Hepatocyte (in vitro differentiated cells): ENCODE results near the gene DPF3. TPM values are rescaled to one million over a fixed set of nuclear protein-coding genes. Genes with fewer than 3 reads are reported as not detected.

Source experiments
- DNase-seq: peaks from one replicate; pipeline ENCODE4 v3.0.0-alpha.2; 2016; ENCODE audit warnings: low spot score
- H2AFZ ChIP-seq: fragments of 200-600 bp; sonication (generic); 2 replicates; pipeline ENCODE4 v1.6.0; 2016; ENCODE audit warnings: antibody characterized with exemption, mild to moderate bottlenecking
- H3K27ac ChIP-seq: fragments of 200-600 bp; sonication (generic); 2 replicates; pipeline ENCODE4 v1.5.1; 2016; ENCODE audit warnings: mild to moderate bottlenecking
- H3K27me3 ChIP-seq: fragments of 200-600 bp; sonication (generic); 2 replicates; pipeline ENCODE4 v1.6.1; 2016
- H3K36me3 ChIP-seq: fragments of 200-600 bp; sonication (generic); replicated peaks from 2 replicates; pipeline ENCODE4 v1.5.1; 2016; ENCODE audit warnings: low read depth; ENCODE audit not compliant: insufficient read depth
- H3K4me1 ChIP-seq: fragments of 200-600 bp; sonication (generic); 2 replicates; pipeline ENCODE4 v1.5.1; 2016; ENCODE audit warnings: mild to moderate bottlenecking, moderate library complexity; ENCODE audit not compliant: insufficient read depth
- H3K4me2 ChIP-seq: fragments of 200-600 bp; sonication (generic); 2 replicates; pipeline ENCODE4 v1.6.0; 2016
- H3K4me3 ChIP-seq: fragments of 200-600 bp; sonication (generic); 2 replicates; pipeline ENCODE4 v1.5.1; 2016; ENCODE audit warnings: mild to moderate bottlenecking
- H3K79me2 ChIP-seq: fragments of 200-600 bp; sonication (generic); 2 replicates; pipeline ENCODE4 v1.6.0; 2017; ENCODE audit warnings: mild to moderate bottlenecking
- H3K9me2 ChIP-seq: fragments of 200-600 bp; sonication (generic); replicated peaks from 2 replicates; pipeline ENCODE4 v1.6.0; 2017; ENCODE audit warnings: mild to moderate bottlenecking; ENCODE audit not compliant: insufficient read depth
- H3K9me3 ChIP-seq: fragments of 200-600 bp; sonication (generic); 2 replicates; pipeline ENCODE4 v1.5.1; 2016; ENCODE audit warnings: low read depth, mild to moderate bottlenecking
- H4K20me1 ChIP-seq: fragments of 200-600 bp; sonication (generic); 2 replicates; pipeline ENCODE4 v1.6.0; 2016; ENCODE audit warnings: mild to moderate bottlenecking; ENCODE audit not compliant: insufficient read depth, poor library complexity, severe bottlenecking
- CTCF ChIP-seq: fragments of 200-600 bp; sonication (generic); IDR thresholded peaks from 2 replicates; pipeline ENCODE4 v1.5.1; 2016; ENCODE audit warnings: antibody characterized with exemption, mild to moderate bottlenecking; ENCODE audit not compliant: poor library complexity
- EZH2 ChIP-seq: fragments of 200-600 bp; sonication (generic); IDR thresholded peaks from 2 replicates; pipeline ENCODE4 v1.6.1; 2016; ENCODE audit warnings: antibody characterized with exemption, mild to moderate bottlenecking, borderline replicate concordance
- EZH2phosphoT487 ChIP-seq: fragments of 200-600 bp; sonication (generic); IDR thresholded peaks from one replicate; pipeline ENCODE4 v1.6.1; 2018; ENCODE audit warnings: antibody characterized with exemption, mild to moderate bottlenecking, low read depth, moderate library complexity; ENCODE audit not compliant: unreplicated experiment, severe bottlenecking
- WGBS: methylation state at CpG from one replicate; pipeline ENCODE4 v1.1.6; 2016; ENCODE audit warnings: low lambda C conversion rate; ENCODE audit errors: missing lambda C conversion rate; 5-methylcytosine and 5-hydroxymethylcytosine counted together
- polyA plus RNA-seq: library from polyadenylated mRNA; unstranded; fragments of >200 nt; fragmentation: Nextera tagmentation; extraction: Ambion mirVana; gene quantifications from 2 replicates; pipeline ENCODE4 v1.2.1, GENCODE V29; 2016
- total RNA-seq: library from RNA; depleted of rRNA; stranded (reverse); fragments of >200 nt; gene quantifications from 2 replicates; pipeline ENCODE4 v1.2.3, GENCODE V29; 2014

The DPF3 gene
- total and polyA plus RNA-seq, 2 experiments from 2014 or later: 0.21 to 0.47 TPM

- no peak overlapping the region for H2AFZ ChIP-seq
- no peaks in the 10 kb centered on the region for H3K79me2 ChIP-seq
- H3K4me2 ChIP-seq: no peak overlapping the region
- no peak overlapping the region for H3K4me3 ChIP-seq
- H3K9me3 ChIP-seq: no peaks in the 10 kb centered on the region
- 76% methylated on average over 5 of the region's 5 CpGs for WGBS
- H3K36me3 ChIP-seq: no peaks in the 10 kb centered on the region
- H3K4me1 ChIP-seq: no peaks in the 10 kb centered on the region
- H3K27me3 ChIP-seq: no peaks in the 10 kb centered on the region
- no peak overlapping the region for H3K27ac ChIP-seq
- no peak for DNase-seq
- H3K9me2 ChIP-seq: no peaks in the 10 kb centered on the region
- TF ChIP-seq EZH2phosphoT487 (no peak), CTCF (no peak), EZH2 (no peak)
- no peaks in the 10 kb centered on the region for H4K20me1 ChIP-seq
These were observed 229.8 kb downstream of the DPF3 start for GRCh38 chr14:72663956-72664650.

GRCh38 chr14:72663076-72663487 is 230.8 kb downstream of the DPF3 start:
- no peak overlapping the region for H3K27ac ChIP-seq
- H3K4me3 ChIP-seq: no peak overlapping the region
- 93% methylated on average over 1 of the region's 1 CpG for WGBS
- no peaks in the 10 kb centered on the region for H3K4me1 ChIP-seq
- no peaks in the 10 kb centered on the region for H3K27me3 ChIP-seq
- no peak for TF ChIP-seq CTCF
- TF ChIP-seq EZH2: no peak
- TF ChIP-seq EZH2phosphoT487: no peak
- DNase-seq: no peak
- no peak overlapping the region for H2AFZ ChIP-seq
- H3K9me2 ChIP-seq: no peaks in the 10 kb centered on the region
- H3K79me2 ChIP-seq: no peaks in the 10 kb centered on the region
- no peaks in the 10 kb centered on the region for H3K36me3 ChIP-seq
- H4K20me1 ChIP-seq: no peaks in the 10 kb centered on the region
- no peaks in the 10 kb centered on the region for H3K9me3 ChIP-seq
- no peak overlapping the region for H3K4me2 ChIP-seq

- Histone ChIP-seq H3K4me2 (no peak overlapping the region), H3K27ac (no peak overlapping the region), H3K4me1 (no peaks in the 10 kb centered on the region), H3K27me3 (no peaks in the 10 kb centered on the region), H3K9me2 (no peaks in the 10 kb centered on the region), H4K20me1 (no peaks in the 10 kb centered on the region), H2AFZ (no peak overlapping the region), H3K79me2 (no peaks in the 10 kb centered on the region), H3K36me3 (no peaks in the 10 kb centered on the region), H3K9me3 (no peaks in the 10 kb centered on the region), H3K4me3 (no peak overlapping the region)
- TF ChIP-seq EZH2phosphoT487 (no peak), CTCF (no peak), EZH2 (no peak)
- DNase-seq: no peak
- WGBS: 86% methylated on average over 2 of the region's 2 CpGs
These were observed 231.7 kb downstream of the DPF3 start for GRCh38 chr14:72662214-72662613.
